Measurements from ENCODE around the gene KIF3A.
A peak's percentile ranks its signal among the peaks of the same experiment; 100 is the strongest.

KIF3A gene

GRCh38 chr5:132664696-132665209 is 72.6 kb downstream of the KIF3A start:
- TF ChIP-seq CTCF (IDR thresholded peaks at IDR 0.05; ENCODE audit: extremely low read depth, missing control alignments) = no peak
- no peak for DNase-seq (ENCODE audit: low spot score)

GRCh38 chr5:132663771-132664695 is 73.3 kb downstream of the KIF3A start:
- DNase-seq (ENCODE audit: low spot score) = peak; percentile 84
- TF ChIP-seq CTCF (IDR thresholded peaks at IDR 0.05; ENCODE audit: extremely low read depth, missing control alignments) = no peak

- no peak for TF ChIP-seq CTCF (IDR thresholded peaks at IDR 0.05; ENCODE audit: extremely low read depth, missing control alignments)
- DNase-seq (ENCODE audit: low spot score) = peak; percentile 86
These were observed 74.2 kb downstream of the KIF3A start for GRCh38 chr5:132662925-132663770.

- no peak for TF ChIP-seq CTCF (IDR thresholded peaks at IDR 0.05; ENCODE audit: extremely low read depth, missing control alignments)
- DNase-seq (ENCODE audit: low spot score) = no peak
These were observed 75.3 kb downstream of the KIF3A start for GRCh38 chr5:132662004-132662401.

GRCh38 chr5:132661231-132662003 is 75.9 kb downstream of the KIF3A start:
- DNase-seq (ENCODE audit: low spot score) = peak; percentile 70
- TF ChIP-seq CTCF (IDR thresholded peaks at IDR 0.05; ENCODE audit: extremely low read depth, missing control alignments) = no peak

GRCh38 chr5:132659598-132660493 is 77.5 kb downstream of the KIF3A start:
- no peak for DNase-seq (ENCODE audit: low spot score)
- no peak for TF ChIP-seq CTCF (IDR thresholded peaks at IDR 0.05; ENCODE audit: extremely low read depth, missing control alignments)
